Neural cell (in vitro differentiated cells): Measurements from ENCODE around the gene POGLUT2.

ENCODE experiments used
- CTCF ChIP-seq: fragments of 450-650 bp; IDR thresholded peaks from 2 replicates; pipeline ENCODE4 v1.5.1; 2014; ENCODE audit warnings: antibody characterized with exemption, mild to moderate bottlenecking, moderate library complexity; ENCODE audit not compliant: poor library complexity, severe bottlenecking
- TAF1 ChIP-seq: IDR thresholded peaks from 2 replicates; pipeline ENCODE4 v1.6.1; 2012; ENCODE audit warnings: low read depth

- TF ChIP-seq CTCF, result no peak
- no peak for TF ChIP-seq TAF1
These were observed 19.1 kb upstream of the POGLUT2 start for GRCh38 chr13:102817907-102818306.
